Stomach smooth muscle (tissue), 2 donors: ENCODE measurements around the gene NCOR1.
"Not testable (repeated sequence)": the region's sequence is repeated elsewhere in the genome, so short reads cannot be mapped to it uniquely, and the experiment has no call there.

Experiments
- H3K27ac ChIP-seq: one replicate; pipeline ENCODE4 v1.7.0; 2013; ENCODE audit warnings: mild to moderate bottlenecking, low read length, inconsistent platforms
- H3K27me3 ChIP-seq, 2 donors: one replicate each; pipeline ENCODE4 v1.7.0; 2013; ENCODE audit warnings: low read length in 2 of 2; ENCODE audit not compliant: insufficient read depth in 2 of 2, control insufficient read depth in 1 of 2
- H3K36me3 ChIP-seq, 2 donors: one replicate each; pipeline ENCODE4 v1.7.0; 2013; ENCODE audit warnings: low read length in 2 of 2; ENCODE audit not compliant: control insufficient read depth in 2 of 2, insufficient read depth in 2 of 2
- H3K4me1 ChIP-seq: one replicate; pipeline ENCODE4 v1.7.0; 2013; ENCODE audit warnings: low read length; ENCODE audit not compliant: control insufficient read depth, insufficient read depth
- H3K4me3 ChIP-seq, 2 donors: one replicate each; pipeline ENCODE4 v1.7.0; 2013; ENCODE audit warnings: low read length in 2 of 2
- H3K9ac ChIP-seq, 2 donors: one replicate each; pipeline ENCODE4 v1.7.0; 2013; ENCODE audit warnings: low read length in 2 of 2, mild to moderate bottlenecking in 1 of 2
- H3K9me3 ChIP-seq, 2 donors: one replicate each; pipeline ENCODE4 v1.7.0; 2013; ENCODE audit warnings: low read length in 2 of 2; ENCODE audit not compliant: control insufficient read depth in 2 of 2
- donor health status: healthy.
- donor health status: Pancreatic carcinoma.

Gene NCOR1

GRCh38 chr17:16243801-16244567 lies 28.6 kb upstream of the NCOR1 start:
- no peaks in the 10 kb centered on the region for H3K4me1 ChIP-seq
- H3K27ac ChIP-seq, result no peak overlapping the region
- no peaks in the 10 kb centered on the region for H3K36me3 ChIP-seq
- H3K9ac ChIP-seq, result no peak overlapping the region
- H3K4me3 ChIP-seq, result no peak overlapping the region
- H3K9me3 ChIP-seq, result no peaks in the 10 kb centered on the region
- H3K27me3 ChIP-seq, result no peaks in the 10 kb centered on the region

GRCh38 chr17:16243385-16243784 lies 28.1 kb upstream of the NCOR1 start:
- Histone ChIP-seq H3K27me3 (no peaks in the 10 kb centered on the region), H3K27ac (no peak overlapping the region), H3K36me3 (no peaks in the 10 kb centered on the region), H3K9me3 (no peaks in the 10 kb centered on the region), H3K9ac (no peak overlapping the region), H3K4me1 (no peaks in the 10 kb centered on the region), H3K4me3 (no peak overlapping the region)

- Histone ChIP-seq H3K9ac (no peak overlapping the region), H3K4me1 (no peaks in the 10 kb centered on the region), H3K36me3 (no peaks in the 10 kb centered on the region), H3K27me3 (no peaks in the 10 kb centered on the region), H3K9me3 (no peaks in the 10 kb centered on the region), H3K4me3 (no peak overlapping the region), H3K27ac (no peak overlapping the region)
These were observed 26.6 kb upstream of the NCOR1 start for GRCh38 chr17:16241906-16242399.

- H3K36me3 ChIP-seq, result no peaks in the 10 kb centered on the region
- H3K4me3 ChIP-seq, result no peak overlapping the region
- H3K4me1 ChIP-seq, result no peaks in the 10 kb centered on the region
- H3K27ac ChIP-seq, result no peak overlapping the region
- H3K27me3 ChIP-seq, result no peaks in the 10 kb centered on the region
- no peaks in the 10 kb centered on the region for H3K9me3 ChIP-seq
- no peak overlapping the region for H3K9ac ChIP-seq
These were observed 24.6 kb upstream of the NCOR1 start for GRCh38 chr17:16239931-16240330.

- no peak overlapping the region for H3K4me3 ChIP-seq
- peaks cover 0 to 2% of the 10 kb centered on the region in 2 donors for H3K36me3 ChIP-seq
- H3K4me1 ChIP-seq, result no peaks in the 10 kb centered on the region
- no peak overlapping the region for H3K9ac ChIP-seq
- H3K9me3 ChIP-seq, result no peaks in the 10 kb centered on the region
- H3K27ac ChIP-seq, result no peak overlapping the region
- no peaks in the 10 kb centered on the region for H3K27me3 ChIP-seq
These were observed 17.1 kb upstream of the NCOR1 start for GRCh38 chr17:16232391-16232790.

- H3K4me1 ChIP-seq, H3K9me3 ChIP-seq, H3K9ac ChIP-seq: not testable (repeated sequence)
These were observed 14.7 kb upstream of the NCOR1 start for GRCh38 chr17:16229912-16230561.

GRCh38 chr17:16222406-16222805 lies 7.1 kb upstream of the NCOR1 start:
- Histone ChIP-seq H3K9ac (no peak overlapping the region), H3K9me3 (no peaks in the 10 kb centered on the region), H3K36me3 (no peaks in the 10 kb centered on the region), H3K27ac (no peak overlapping the region), H3K27me3 (no peaks in the 10 kb centered on the region), H3K4me1 (peaks cover 3% of the 10 kb centered on the region), H3K4me3 (no peak overlapping the region)

More at GRCh38 chr17:16229912-16230561, 14.7 kb upstream of the NCOR1 start:
- H3K36me3 ChIP-seq, H3K27ac ChIP-seq, H3K27me3 ChIP-seq, H3K4me3 ChIP-seq: not testable (repeated sequence)

GRCh38 chr17:16217002-16217635 lies 1.8 kb upstream of the NCOR1 start, which contains the start of gene PIGL:
TSS of gene PIGL (plus strand) at chr17:16217210. CDS start at chr17:16217227, 17 bp downstream.
- Histone ChIP-seq H3K9me3 (no peaks in the 10 kb centered on the region), H3K4me1 (peaks cover 12% of the 10 kb centered on the region), H3K4me3 (peak within 1 kb of the TSS; percentile 95 to 100), H3K36me3 (no peaks in the 10 kb centered on the region), H3K27me3 (no peaks in the 10 kb centered on the region), H3K9ac (peak within 1 kb of the TSS; percentile 93 to 97), H3K27ac (peak within 1 kb of the TSS; percentile 90)

GRCh38 chr17:16216341-16217001 lies 1.1 kb upstream of the NCOR1 start:
- H3K9me3 ChIP-seq, H3K36me3 ChIP-seq, H3K27me3 ChIP-seq: not testable (repeated sequence)
- Histone ChIP-seq H3K4me3 (peak overlapping the region; percentile 95 to 100), H3K4me1 (peaks cover 12% of the 10 kb centered on the region), H3K9ac (peak overlapping the region; percentile 93 to 97), H3K27ac (peak overlapping the region; percentile 90)

- Histone ChIP-seq H3K36me3 (no peaks in the 10 kb centered on the region), H3K4me3 (peak overlapping the region; percentile 89), H3K4me1 (peaks cover 12% of the 10 kb centered on the region), H3K9ac (peak overlapping the region; percentile 85 to 88), H3K27me3 (no peaks in the 10 kb centered on the region), H3K9me3 (no peaks in the 10 kb centered on the region), H3K27ac (peak overlapping the region; percentile 90)
These were observed 607 bp upstream of the NCOR1 start for GRCh38 chr17:16215965-16216316.
